H1 (cell line): Measurements from ENCODE around the gene RPS25. TPM values are rescaled to one million over a fixed set of nuclear protein-coding genes. Genes with fewer than 3 reads are reported as not detected.

Experiments
- CTCF ChIA-PET: fragments of 300-600 bp; sonication (Branson Sonifier 250); formaldehyde crosslinking; loops from one replicate; lab custom pipeline; 2021; ENCODE audit not compliant: partially characterized antibody; lab: Charles Lee
- POLR2A ChIA-PET: fragments of 300-600 bp; sonication (Branson Sonifier 250); formaldehyde crosslinking; loops from one replicate; lab custom pipeline; 2021; ENCODE audit warnings: inconsistent platforms; ENCODE audit not compliant: partially characterized antibody; lab: Charles Lee
- DNase-seq, 2 experiments: peaks; one replicate each; pipeline versions ENCODE4 v3.0.0 to v3.0.0-alpha.2; 2010 to 2022; ENCODE audit warnings: low spot score in 2 of 2, low read depth in 1 of 2, mixed read lengths in 1 of 2
- FAIRE-seq: peaks from 2 replicates; lab custom pipeline; 2011; peaks lifted over from hg19 to GRCh38; lab: Jason Lieb, UNC
- H2AFZ ChIP-seq: 2 replicates; pipeline ENCODE4 v1.8.1; 2012; ENCODE audit warnings: low read length, inconsistent platforms
- H2AK5ac ChIP-seq: 2 replicates; pipeline ENCODE4 v1.6.1; 2013; ENCODE audit warnings: low read depth, low read length
- H2BK120ac ChIP-seq: replicated peaks from 2 replicates; pipeline ENCODE3; 2013; ENCODE audit warnings: low read depth, low read length, inconsistent platforms
- H2BK12ac ChIP-seq: 2 replicates; pipeline ENCODE4 v1.6.1; 2013; ENCODE audit warnings: low read depth, low read length
- H2BK15ac ChIP-seq: 2 replicates; pipeline ENCODE4 v1.6.1; 2013; ENCODE audit warnings: low read length
- H2BK20ac ChIP-seq: 2 replicates; pipeline ENCODE4 v1.6.1; 2013; ENCODE audit warnings: low read length
- H2BK5ac ChIP-seq: 2 replicates; pipeline ENCODE4 v1.6.1; 2013; ENCODE audit warnings: low read depth, low read length
- H3K14ac ChIP-seq: 2 replicates; pipeline ENCODE4 v1.6.1; 2013; ENCODE audit warnings: inconsistent platforms; ENCODE audit not compliant: insufficient read length
- H3K18ac ChIP-seq: 2 replicates; pipeline ENCODE4 v1.6.1; 2013; ENCODE audit warnings: low read length; ENCODE audit errors: extremely low read depth
- H3K23ac ChIP-seq: 2 replicates; pipeline ENCODE4 v1.6.1; 2013; ENCODE audit warnings: inconsistent platforms; ENCODE audit not compliant: insufficient read length
- H3K23me2 ChIP-seq: 2 replicates; pipeline ENCODE4 v1.6.1; 2013; ENCODE audit warnings: low read depth, low read length
- H3K27ac ChIP-seq: 2 replicates; pipeline ENCODE4 v1.6.1; 2011; ENCODE audit warnings: low read depth, low read length, inconsistent platforms
- H3K27me3 ChIP-seq, 4 experiments: replicated peaks in 1 of 4; 1 replicate in 1 of 4; 2 replicates in 3 of 4; pipeline versions ENCODE4 v1.6.1 to v1.8.1; 2011 to 2013; ENCODE audit warnings: low read length in 3 of 4, mild to moderate bottlenecking in 3 of 4, inconsistent platforms in 2 of 4, mixed read lengths in 2 of 4, moderate library complexity in 1 of 4; ENCODE audit not compliant: control insufficient read depth in 3 of 4, insufficient read depth in 3 of 4; ENCODE audit errors: extremely low read depth in 1 of 4
- H3K36me3 ChIP-seq, 4 experiments: 2 replicates each; pipeline versions ENCODE4 v1.6.1 to v1.8.1; 2011 to 2013; ENCODE audit warnings: mild to moderate bottlenecking in 4 of 4, low read length in 3 of 4, moderate library complexity in 2 of 4, control low read depth in 1 of 4, inconsistent platforms in 1 of 4; ENCODE audit not compliant: insufficient read depth in 4 of 4, control insufficient read depth in 2 of 4
- H3K4ac ChIP-seq: replicated peaks from 2 replicates; pipeline ENCODE3; 2013; ENCODE audit warnings: low read length, low read depth, mixed read lengths, inconsistent platforms; ENCODE audit not compliant: insufficient read length
- H3K4me1 ChIP-seq, 4 experiments: replicated peaks in 1 of 4; 1 replicate in 1 of 4; 2 replicates in 3 of 4; pipeline versions ENCODE4 v1.6.1 to v1.8.1; 2011 to 2013; ENCODE audit warnings: low read length in 3 of 4, inconsistent platforms in 2 of 4, mixed read lengths in 1 of 4; ENCODE audit not compliant: insufficient read depth in 4 of 4, control insufficient read depth in 3 of 4
- H3K4me2 ChIP-seq, 2 experiments: 2 replicates each; pipeline versions ENCODE4 v1.6.1 to v1.8.1; 2011 to 2013; ENCODE audit warnings: low read depth in 2 of 2, low read length in 2 of 2, control low read depth in 1 of 2, inconsistent platforms in 1 of 2, mild to moderate bottlenecking in 1 of 2; ENCODE audit not compliant: insufficient read depth in 1 of 2
- H3K4me3 ChIP-seq, 4 experiments: fragments of 200-600, 300-600 bp in 1 of 4; sonication (generic), shearing (Covaris generic), sonication (Bioruptor Twin) in 1 of 4; 2 replicates each; pipeline versions ENCODE4 v1.5.1 to v1.8.1; 2011 to 2016; ENCODE audit warnings: low read length in 4 of 4, low read depth in 3 of 4, control low read depth in 2 of 4, inconsistent platforms in 2 of 4, mild to moderate bottlenecking in 2 of 4, mixed read lengths in 1 of 4, moderate library complexity in 1 of 4; ENCODE audit not compliant: insufficient read depth in 2 of 4; ENCODE audit errors: extremely low read depth in 1 of 4
- H3K56ac ChIP-seq: replicated peaks from 2 replicates; pipeline ENCODE3; 2013; ENCODE audit warnings: low read depth, mild to moderate bottlenecking, mixed read lengths, low read length, inconsistent platforms; ENCODE audit not compliant: insufficient read length
- H3K79me1 ChIP-seq: 2 replicates; pipeline ENCODE4 v1.6.1; 2013; ENCODE audit warnings: low read depth, low read length, control low read depth
- H3K79me2 ChIP-seq, 2 experiments: 2 replicates each; pipeline versions ENCODE4 v1.6.1 to v1.8.1; 2012 to 2013; ENCODE audit warnings: low read length in 2 of 2, mild to moderate bottlenecking in 2 of 2, inconsistent platforms in 1 of 2; ENCODE audit not compliant: insufficient read depth in 2 of 2, control insufficient read depth in 1 of 2
- H3K9ac ChIP-seq, 4 experiments: replicated peaks in 1 of 4; 1 replicate in 1 of 4; 2 replicates in 3 of 4; pipeline versions ENCODE4 v1.6.1 to v1.8.1; 2011 to 2013; ENCODE audit warnings: low read depth in 3 of 4, low read length in 3 of 4, control low read depth in 2 of 4, mild to moderate bottlenecking in 2 of 4, moderate library complexity in 2 of 4, inconsistent platforms in 1 of 4; ENCODE audit errors: extremely low read depth in 1 of 4
- H3K9me3 ChIP-seq, 2 experiments: 2 replicates each; pipeline versions ENCODE4 v1.6.1 to v1.8.1; 2012 to 2013; ENCODE audit warnings: mild to moderate bottlenecking in 2 of 2, moderate library complexity in 2 of 2, control low read depth in 1 of 2, inconsistent platforms in 1 of 2, low read depth in 1 of 2, low read length in 1 of 2, mixed read lengths in 1 of 2; ENCODE audit not compliant: insufficient read depth in 2 of 2
- H4K20me1 ChIP-seq, 2 experiments: replicated peaks in 1 of 2; 2 replicates each; pipeline versions ENCODE3 to v1.8.1; 2011 to 2013; ENCODE audit warnings: inconsistent platforms in 2 of 2, low read length in 2 of 2, mild to moderate bottlenecking in 1 of 2; ENCODE audit not compliant: insufficient read depth in 2 of 2, control insufficient read depth in 1 of 2
- H4K5ac ChIP-seq: 2 replicates; pipeline ENCODE4 v1.6.1; 2013; ENCODE audit warnings: low read length, low read depth, mixed read lengths, inconsistent platforms; ENCODE audit not compliant: insufficient read length
- H4K8ac ChIP-seq: 2 replicates; pipeline ENCODE4 v1.8.0; 2013; ENCODE audit warnings: mild to moderate bottlenecking, moderate library complexity, low read length, inconsistent platforms; ENCODE audit not compliant: insufficient read depth; ENCODE audit errors: extremely low read depth
- H4K91ac ChIP-seq: replicated peaks from 2 replicates; pipeline ENCODE3; 2013; ENCODE audit warnings: low read length, mixed read lengths, inconsistent platforms; ENCODE audit not compliant: insufficient read length
- POLR2AphosphoS5 ChIP-seq: IDR thresholded peaks from 2 replicates; pipeline ENCODE4 v1.6.1; 2011; ENCODE audit warnings: low read depth, low read length
- SIX5 ChIP-seq: IDR thresholded peaks from 2 replicates; pipeline ENCODE4 v1.6.1; 2011; ENCODE audit warnings: mild to moderate bottlenecking, low read depth, low read length
- SP2 ChIP-seq: IDR thresholded peaks from 2 replicates; pipeline ENCODE4 v1.6.1; 2012; ENCODE audit warnings: mild to moderate bottlenecking, low read length, inconsistent platforms
- WGBS, 2 experiments: shearing (Covaris generic) in 1 of 2; methylation state at CpG; one replicate each; pipeline versions ENCODE4 v1.1.6 to v1.1.7; 2013 to 2015; ENCODE audit warnings: low lambda C conversion rate in 2 of 2, mixed read lengths in 2 of 2, inconsistent platforms in 1 of 2, low coverage in 1 of 2, missing lambda C conversion rate in 1 of 2; ENCODE audit not compliant: insufficient replicate concordance in 2 of 2, insufficient coverage in 1 of 2, insufficient read length in 1 of 2; ENCODE audit errors: extremely low coverage in 1 of 2, missing lambda C conversion rate in 1 of 2; 5-methylcytosine and 5-hydroxymethylcytosine counted together
- polyA plus RNA-seq, 7 experiments: library from polyadenylated mRNA; depleted of rRNA in 3 of 7; stranded (reverse) in 5 of 7; unstranded in 2 of 7; fragments of >200 nt in 5 of 7; fragments of 200-250 nt in 2 of 7; gene quantifications; 1 replicate in 5 of 7; 2 replicates in 1 of 7; 4 replicates in 1 of 7; pipeline versions ENCODE4 v1.2.1 to v1.2.3, GENCODE V29; 2011 to 2013; ENCODE audit warnings: missing spikeins in 2 of 7, mixed read lengths in 2 of 7
- total RNA-seq: library from RNA; stranded (reverse); fragmentation: NEBNext Ultra II Directional; extraction: Animal tissue kit (Norgen Biotek cat#: 25700); gene quantifications from 2 replicates; pipeline ENCODE4 v1.2.1, GENCODE V29; 2021

The RPS25 gene
- total and polyA plus RNA-seq, 2 of the 8 experiments (the other 6 are each of a cell fraction or from before 2014, with no cell fraction given): 1,525 to 1,643 TPM

DNA sequence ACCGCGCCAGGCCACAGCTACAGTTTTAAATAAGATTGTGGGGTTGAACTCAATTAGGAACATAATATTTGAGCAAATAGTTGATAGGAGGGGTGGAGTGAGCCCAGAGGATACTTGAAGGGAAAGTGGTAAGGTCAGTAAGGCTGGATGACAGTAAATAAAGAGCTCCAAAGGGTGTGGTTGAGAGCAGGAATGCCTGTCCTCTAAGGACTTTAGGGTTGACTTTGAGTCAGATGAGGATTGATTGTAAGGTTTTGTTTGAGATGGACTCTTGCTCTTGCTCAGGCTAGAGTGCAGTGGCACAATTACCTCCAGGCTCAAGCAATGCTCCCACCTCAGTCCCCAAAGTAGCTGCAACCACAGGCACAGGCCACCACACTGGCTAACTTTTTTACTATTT, 44.2 kb downstream of the RPS25 start:
- Histone ChIP-seq H3K4me1 (peaks cover 0 to 2% (median under 1%) of the 10 kb centered on the region in 4 experiments; a peak in 3 of 7 replicates), H3K4me2 (no peak overlapping the region), H4K5ac (no peak overlapping the region), H3K36me3 (no peaks in the 10 kb centered on the region), H3K27ac (no peak overlapping the region), H3K79me1 (no peaks in the 10 kb centered on the region), H3K23ac (no peak overlapping the region), H2AFZ (no peak overlapping the region), H3K9ac (no peak overlapping the region), H2BK5ac (no peak overlapping the region), H2BK20ac (no peak overlapping the region), H4K20me1 (no peaks in the 10 kb centered on the region), H3K4ac (no peak overlapping the region), H2BK120ac (no peak overlapping the region), H3K14ac (no peak overlapping the region), H3K27me3 (no peaks in the 10 kb centered on the region), H3K18ac (no peak overlapping the region), H3K23me2 (no peaks in the 10 kb centered on the region; the same call in 1 of the 2 replicates), H2BK15ac (no peak overlapping the region), H3K9me3 (no peaks in the 10 kb centered on the region), H3K4me3 (no peak overlapping the region), H2BK12ac (no peak overlapping the region), H4K91ac (no peak overlapping the region), H3K56ac (no peak overlapping the region), H2AK5ac (no peak overlapping the region), H3K79me2 (no peaks in the 10 kb centered on the region), H4K8ac (no peak overlapping the region)
- FAIRE-seq (no peak), DNase-seq (no peak)
- POLR2A ChIA-PET: interaction anchor here (0.6 to 1.0 kb wide), 2 partner anchors 23 to 25 kb away, joined by 3 read pairs; no protein-coding TSS in a partner anchor
- CTCF ChIA-PET: interaction anchor here (0.5 to 1.7 kb wide), 3 partner anchors 8 to 313 kb away, joined by 3 to 5 read pairs (median 4); no protein-coding TSS in a partner anchor
- 98% methylated on average over 2 of the region's 2 CpGs; no CpG with 5 or more reads in 1 of the 2 experiments for WGBS, 2 experiments
- TF ChIP-seq SIX5 (no peak), SP2 (no peak), POLR2AphosphoS5 (no peak)
